Colonic mucosa (tissue), 4 donors: ENCODE data around the gene PRKAG2. TPM values are rescaled to one million over a fixed set of nuclear protein-coding genes. Genes with fewer than 3 reads are reported as not detected.
"Not testable (repeated sequence)": the region's sequence is repeated elsewhere in the genome, so short reads cannot be mapped to it uniquely, and the experiment has no call there.

Experiments
- DNase-seq: peaks from one replicate; pipeline ENCODE4 v3.0.0-alpha.2; 2020
- H3K27ac ChIP-seq: fragments of 200-600 bp; one replicate; pipeline ENCODE4 v1.8.0; 2021
- H3K27me3 ChIP-seq: fragments of 200-600 bp; one replicate; pipeline ENCODE4 v1.8.0; 2021
- H3K36me3 ChIP-seq: fragments of 200-600 bp; one replicate; pipeline ENCODE4 v1.8.0; 2021
- H3K4me1 ChIP-seq: fragments of 200-600 bp; one replicate; pipeline ENCODE4 v1.8.0; 2021; ENCODE audit warnings: mild to moderate bottlenecking
- H3K4me3 ChIP-seq: fragments of 200-600 bp; one replicate; pipeline ENCODE4 v1.8.0; 2021
- H3K9ac ChIP-seq, 2 donors: one replicate each; pipeline ENCODE4 v1.7.0; 2013; ENCODE audit warnings: control low read depth in 2 of 2, low read depth in 2 of 2, low read length in 2 of 2
- H3K9me3 ChIP-seq: fragments of 200-600 bp; one replicate; pipeline ENCODE4 v1.8.0; 2021
- intact Hi-C: fragments of 100-400 bp; cut with DNase I; formaldehyde crosslinking; loops from one replicate; pipeline ENCODE4 v1.14.1; 2022
- total RNA-seq, 2 donors: library from RNA; stranded (reverse); fragmentation: NEBNext Ultra II Directional in 1 of 2; extraction: Animal tissue kit (Norgen Biotek cat#: 25700) in 1 of 2; gene quantifications; one replicate each; pipeline ENCODE4 v1.2.1, GENCODE V29; 2021
- TF ChIP-seq, protein P1 (sequence below): fragments of 200-600 bp; IDR thresholded peaks from one replicate; pipeline ENCODE4 v1.8.0; 2022; ENCODE audit warnings: antibody characterized with exemption, mild to moderate bottlenecking
- donor health status: healthy.
- donor health status: DM: no; HTN: no; CAD: no.
- donor health status: DM: no; HTN: no; CAD: no.

Gene PRKAG2
- total RNA-seq, 2 donors from 2014 or later: 36.3 to 42.0 TPM

GRCh38 chr7:151829707-151830106, 47.2 kb downstream of the PRKAG2 start:
- no peaks in the 10 kb centered on the region for H3K4me1 ChIP-seq
- intact Hi-C loops: no loop called here
- DNase-seq: no peak
- H3K4me3 ChIP-seq: no peak overlapping the region
- no peaks in the 10 kb centered on the region for H3K9me3 ChIP-seq
- no peak overlapping the region for H3K9ac ChIP-seq
- no peak overlapping the region for H3K27ac ChIP-seq
- no peaks in the 10 kb centered on the region for H3K27me3 ChIP-seq
- no peaks in the 10 kb centered on the region for H3K36me3 ChIP-seq
- TF ChIP-seq, protein P1, sequence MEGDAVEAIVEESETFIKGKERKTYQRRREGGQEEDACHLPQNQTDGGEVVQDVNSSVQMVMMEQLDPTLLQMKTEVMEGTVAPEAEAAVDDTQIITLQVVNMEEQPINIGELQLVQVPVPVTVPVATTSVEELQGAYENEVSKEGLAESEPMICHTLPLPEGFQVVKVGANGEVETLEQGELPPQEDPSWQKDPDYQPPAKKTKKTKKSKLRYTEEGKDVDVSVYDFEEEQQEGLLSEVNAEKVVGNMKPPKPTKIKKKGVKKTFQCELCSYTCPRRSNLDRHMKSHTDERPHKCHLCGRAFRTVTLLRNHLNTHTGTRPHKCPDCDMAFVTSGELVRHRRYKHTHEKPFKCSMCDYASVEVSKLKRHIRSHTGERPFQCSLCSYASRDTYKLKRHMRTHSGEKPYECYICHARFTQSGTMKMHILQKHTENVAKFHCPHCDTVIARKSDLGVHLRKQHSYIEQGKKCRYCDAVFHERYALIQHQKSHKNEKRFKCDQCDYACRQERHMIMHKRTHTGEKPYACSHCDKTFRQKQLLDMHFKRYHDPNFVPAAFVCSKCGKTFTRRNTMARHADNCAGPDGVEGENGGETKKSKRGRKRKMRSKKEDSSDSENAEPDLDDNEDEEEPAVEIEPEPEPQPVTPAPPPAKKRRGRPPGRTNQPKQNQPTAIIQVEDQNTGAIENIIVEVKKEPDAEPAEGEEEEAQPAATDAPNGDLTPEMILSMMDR: no peak

DNA sequence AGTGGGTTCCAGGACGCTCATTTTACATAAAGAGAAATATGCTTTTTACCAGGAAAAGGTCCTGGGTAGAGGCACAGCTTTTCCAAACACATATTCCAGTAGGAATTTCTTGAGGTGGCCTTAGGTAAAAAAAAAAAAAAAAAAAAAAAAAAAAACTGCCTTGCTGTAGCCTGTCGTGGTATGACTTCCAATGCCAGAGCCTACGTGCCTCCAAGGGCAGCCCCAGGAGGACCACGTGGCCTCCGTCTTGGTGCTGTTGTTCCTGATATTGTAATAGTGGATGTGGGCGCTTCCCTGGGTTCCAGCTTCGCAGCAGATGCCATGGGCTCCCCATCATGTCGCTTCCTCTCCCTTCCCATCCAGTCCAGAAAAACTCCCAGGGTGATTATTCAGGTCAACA, 49.3 kb downstream of the PRKAG2 start:
- TF ChIP-seq, protein P1: no peak
- Histone ChIP-seq H3K9ac (no peak overlapping the region), H3K9me3 (no peaks in the 10 kb centered on the region), H3K27me3 (no peaks in the 10 kb centered on the region), H3K27ac (no peak overlapping the region), H3K36me3 (no peaks in the 10 kb centered on the region), H3K4me1 (no peaks in the 10 kb centered on the region), H3K4me3 (no peak overlapping the region)
- DNase-seq: no peak
- intact Hi-C loops: no loop called here

DNA sequence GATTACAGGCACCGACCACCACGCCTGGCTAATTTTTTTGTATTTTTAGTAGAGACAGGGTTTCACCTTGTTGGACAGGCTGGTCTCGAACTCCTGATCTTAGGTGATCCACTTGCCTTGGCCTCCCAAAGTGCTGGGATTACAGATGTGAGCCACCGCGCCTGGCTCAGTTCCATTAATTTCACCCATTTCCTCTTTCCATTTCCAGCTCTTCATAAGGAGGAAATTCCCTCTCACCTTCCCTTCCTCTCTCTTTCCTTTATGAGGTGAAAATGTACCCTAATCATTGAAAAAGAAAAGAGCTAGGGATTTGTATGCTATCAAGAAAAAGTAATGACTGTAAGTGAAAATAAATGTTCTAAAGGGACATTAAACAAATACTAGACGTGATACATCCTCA, 50.6 kb downstream of the PRKAG2 start:
- H3K36me3 ChIP-seq, DNase-seq, H3K9me3 ChIP-seq, H3K9ac ChIP-seq, H3K4me3 ChIP-seq, H3K27me3 ChIP-seq, H3K27ac ChIP-seq, H3K4me1 ChIP-seq, intact Hi-C loops: not testable (repeated sequence)

- H3K4me1 ChIP-seq: no peaks in the 10 kb centered on the region
- H3K4me3 ChIP-seq: no peak overlapping the region
- intact Hi-C loops: no loop called here
- no peaks in the 10 kb centered on the region for H3K36me3 ChIP-seq
- TF ChIP-seq, protein P1: no peak
- no peak overlapping the region for H3K27ac ChIP-seq
- no peaks in the 10 kb centered on the region for H3K27me3 ChIP-seq
- H3K9me3 ChIP-seq: no peaks in the 10 kb centered on the region
- no peak overlapping the region for H3K9ac ChIP-seq
- no peak for DNase-seq
These were observed 51.2 kb downstream of the PRKAG2 start for GRCh38 chr7:151825721-151826120.

DNA sequence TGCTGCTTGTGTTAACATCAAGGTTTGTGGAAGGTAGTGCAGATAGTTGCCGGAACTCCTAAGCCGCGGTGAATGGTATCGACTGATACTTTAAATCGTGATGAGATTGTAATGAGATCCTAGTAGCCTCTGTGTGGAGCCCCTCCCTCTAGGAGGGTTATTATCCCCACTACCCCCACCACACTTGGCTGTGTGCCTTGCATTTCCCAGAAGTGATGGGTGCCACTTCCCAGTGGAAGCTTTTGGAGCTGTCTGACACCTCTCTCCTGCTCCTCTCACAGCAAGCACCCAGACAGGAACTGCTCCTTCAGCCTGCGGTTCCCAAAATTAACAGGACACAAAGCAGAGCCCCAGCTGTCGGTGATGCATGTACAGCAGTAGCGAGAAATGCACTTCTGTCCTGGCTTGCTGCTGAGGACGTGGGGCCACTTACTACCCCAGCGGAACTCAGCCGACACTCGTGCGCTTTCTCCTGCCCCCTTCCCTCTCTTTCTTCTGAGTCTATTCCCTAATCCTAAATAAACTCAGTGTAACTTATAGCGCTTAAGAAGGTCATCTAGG, 52.5 kb downstream of the PRKAG2 start:
- H3K27me3 ChIP-seq: no peaks in the 10 kb centered on the region
- H3K4me1 ChIP-seq: peaks cover 8% of the 10 kb centered on the region
- H3K9me3 ChIP-seq: no peaks in the 10 kb centered on the region
- H3K4me3 ChIP-seq: no peak overlapping the region
- peak overlapping the region in 1 of 2 donors; percentile 2 for H3K9ac ChIP-seq
- H3K27ac ChIP-seq: no peak overlapping the region
- DNase-seq: no peak
- no peaks in the 10 kb centered on the region for H3K36me3 ChIP-seq
- intact Hi-C loops: no loop called here
- TF ChIP-seq, protein P1: no peak

DNA sequence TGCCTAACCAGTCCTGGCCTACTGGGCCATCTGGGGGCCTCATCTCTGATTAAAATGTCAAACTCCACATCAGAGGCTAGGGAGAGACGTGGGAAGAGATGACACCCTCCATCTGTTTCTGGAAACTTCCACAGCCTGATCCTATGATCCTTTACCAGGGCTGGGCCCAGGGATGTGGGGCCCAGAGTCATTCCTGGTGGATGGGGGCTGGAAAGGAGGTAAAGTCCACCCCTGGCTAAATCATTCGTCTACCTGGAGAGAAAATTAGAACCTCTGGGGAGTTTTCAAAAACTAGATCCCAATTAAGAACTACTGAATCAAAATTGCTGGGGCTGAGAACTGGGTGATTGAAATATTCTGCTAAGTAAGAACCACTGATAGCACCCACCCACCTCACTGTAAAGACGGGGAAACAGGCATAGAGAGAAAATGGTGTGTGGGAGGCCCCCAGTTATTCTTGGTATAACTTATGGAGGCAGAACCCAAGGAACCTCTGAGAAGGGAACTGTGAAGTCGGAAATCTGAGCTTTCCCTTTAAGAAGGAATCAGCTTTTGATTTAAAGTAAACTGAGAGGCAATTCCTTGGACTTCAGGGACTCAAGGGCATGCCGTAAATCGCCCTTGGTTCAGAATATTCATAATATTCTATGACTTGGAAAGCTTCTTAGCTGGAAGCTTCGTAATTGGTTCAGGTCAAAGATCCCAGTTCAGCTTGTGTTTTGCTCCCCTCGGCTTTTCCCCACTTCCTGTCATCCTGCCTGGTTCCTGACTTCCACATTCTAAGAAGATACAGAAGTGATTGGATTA, 53.1 kb downstream of the PRKAG2 start:
- no peak for DNase-seq
- intact Hi-C loops: no loop called here

More for the DNA sequence above, 53.1 kb downstream of the PRKAG2 start:
- Histone ChIP-seq H3K9me3 (no peaks in the 10 kb centered on the region), H3K4me3 (no peak overlapping the region), H3K27ac (no peak overlapping the region), H3K36me3 (no peaks in the 10 kb centered on the region), H3K9ac (peak overlapping the region in 1 of 2 donors; percentile 2), H3K4me1 (peaks cover 10% of the 10 kb centered on the region), H3K27me3 (no peaks in the 10 kb centered on the region)
- TF ChIP-seq, protein P1: no peak
